DMS79 treated with DMSO at 0.1 percent for 48 hours (cell line): Measurements from ENCODE around the gene PDE3A.
"Not testable (repeated sequence)": the region's sequence is repeated elsewhere in the genome, so short reads cannot be mapped to it uniquely, and the experiment has no call there.

ENCODE experiments used
- DNase-seq: peaks from one replicate; lab custom pipeline; 2025; lab: John Stamatoyannopoulos, UW

PDE3A gene

DNA sequence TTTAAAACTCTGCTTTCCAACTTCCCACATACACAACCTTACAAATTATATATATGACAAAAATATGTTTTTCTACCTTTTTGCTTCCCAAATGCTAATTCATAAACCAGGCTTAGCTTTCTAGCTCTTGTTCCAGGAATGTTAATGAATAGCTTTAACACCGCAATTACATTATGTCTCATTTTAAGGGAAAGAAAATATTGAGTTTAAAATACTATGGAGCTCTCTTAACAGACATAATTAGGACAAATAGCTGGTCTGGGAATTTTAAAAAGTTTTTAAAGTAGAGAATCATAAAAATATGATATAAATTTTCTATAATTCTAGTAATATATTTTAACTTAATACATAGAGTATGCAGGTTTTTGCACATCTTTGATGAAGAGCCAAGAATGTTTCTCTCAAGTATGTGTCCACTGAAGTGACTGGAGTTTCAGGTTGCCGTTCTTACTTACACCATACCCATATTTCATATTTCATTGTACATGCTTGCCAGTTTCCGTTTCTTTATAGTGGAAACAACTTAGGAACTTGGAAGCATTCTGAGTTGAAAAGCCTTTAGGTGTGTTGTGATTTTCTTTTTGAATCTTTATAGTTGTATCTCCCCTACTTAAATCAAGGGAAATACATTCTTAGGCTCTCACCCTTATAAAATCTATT, 236.2 kb downstream of the PDE3A start:
- no peak for DNase-seq

- DNase-seq: not testable (repeated sequence)
Observed at GRCh38 chr12:20615020-20615419, 246.7 kb downstream of the PDE3A start.

DNA sequence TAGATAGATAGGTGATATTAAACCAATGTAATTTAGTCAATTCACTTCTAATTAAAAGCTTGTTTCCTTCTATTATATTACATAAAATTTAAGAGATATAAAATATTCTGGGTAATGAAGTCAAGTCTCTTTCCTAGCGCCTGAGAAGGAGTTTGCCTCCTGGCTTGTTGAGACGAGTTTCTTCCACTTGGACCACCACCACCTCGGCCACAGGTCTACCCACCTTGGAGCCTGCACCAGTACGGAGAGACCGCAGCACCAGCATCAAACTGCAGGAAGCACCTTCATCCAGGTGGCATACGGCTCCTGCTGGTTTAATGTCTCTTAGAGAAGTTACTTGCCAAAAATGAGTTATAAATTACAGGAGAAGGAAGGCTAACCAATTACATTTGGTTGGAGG, 247.8 kb downstream of the PDE3A start:
- no peak for DNase-seq

DNA sequence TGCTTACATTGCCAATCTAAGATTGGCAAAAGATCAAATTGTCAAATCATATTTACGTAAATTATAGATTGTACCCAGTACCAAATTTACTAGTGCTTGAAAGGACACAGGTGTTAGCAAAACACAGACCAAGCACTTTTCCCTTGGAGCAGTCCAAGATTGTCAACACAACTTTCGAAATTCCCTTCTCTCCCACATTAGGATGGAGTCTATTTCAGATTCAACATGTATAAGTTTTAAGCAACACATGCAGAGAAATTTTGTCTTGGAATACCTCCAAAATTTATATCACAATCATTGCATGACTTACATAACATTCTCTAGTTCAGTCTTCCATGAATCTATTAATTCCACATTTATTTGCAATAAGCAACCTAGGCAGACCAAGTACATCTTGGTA, 251.9 kb downstream of the PDE3A start:
- DNase-seq: no peak

- no peak for DNase-seq
Observed at GRCh38 chr12:20624718-20625117, 256.4 kb downstream of the PDE3A start.

- DNase-seq: no peak
Observed at GRCh38 chr12:20625531-20625930, 257.2 kb downstream of the PDE3A start.

DNA sequence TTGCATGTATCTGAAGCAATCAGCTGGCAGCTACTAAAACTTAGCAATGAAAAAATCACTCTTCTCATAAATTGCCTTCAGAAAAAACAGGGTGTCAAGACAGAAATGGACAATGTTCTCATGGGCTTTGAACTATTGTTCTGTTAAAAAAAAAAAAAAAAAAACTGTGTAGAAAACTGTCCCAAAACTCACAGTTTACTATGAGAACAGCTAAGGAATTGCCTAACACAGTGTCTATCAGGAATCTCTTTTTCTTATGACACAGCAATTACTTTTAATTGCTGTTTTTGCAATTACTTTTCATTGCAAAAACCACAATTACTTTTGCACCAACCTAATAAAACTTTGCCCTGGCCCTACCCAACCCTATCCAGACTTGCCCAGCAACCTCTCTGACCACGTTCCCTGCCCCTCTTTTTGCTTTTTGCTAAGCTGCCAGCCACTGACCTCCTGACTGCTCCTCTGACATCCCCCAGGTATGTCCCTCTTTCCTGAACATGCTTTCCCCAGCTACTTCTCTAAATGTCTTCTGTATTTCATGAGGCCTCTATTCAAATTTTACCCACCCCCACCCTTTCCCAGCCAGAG, 258.8 kb downstream of the PDE3A start:
- no peak for DNase-seq

DNA sequence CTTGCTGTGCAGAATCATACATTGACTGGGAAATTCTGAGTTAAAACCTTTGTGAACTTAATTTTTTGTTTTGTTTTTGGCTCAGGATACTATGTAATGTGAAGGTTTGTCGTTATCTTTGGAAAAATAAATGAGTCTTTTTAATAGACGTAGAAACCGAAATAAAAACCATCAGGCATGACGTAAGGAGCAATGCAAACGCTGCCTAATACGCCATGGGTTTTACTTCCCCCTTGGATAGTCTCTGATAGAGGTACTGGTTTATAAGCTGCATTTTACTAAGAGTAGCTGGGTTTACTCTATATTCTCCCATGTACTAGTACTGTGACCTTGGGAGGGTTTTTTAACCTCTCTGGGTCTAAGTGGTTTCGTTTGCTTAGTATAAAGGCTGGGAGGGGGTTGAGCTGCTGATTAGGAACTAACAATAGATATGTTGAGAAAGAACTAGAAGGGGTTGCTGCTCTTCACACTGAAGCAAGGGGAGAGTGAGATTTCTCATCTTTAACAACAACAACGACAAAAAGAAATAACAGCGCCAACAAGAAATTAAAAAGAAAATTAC, 260.0 kb downstream of the PDE3A start:
- DNase-seq: no peak

GRCh38 chr12:20628999-20629398, 260.7 kb downstream of the PDE3A start:
- no peak for DNase-seq

- no peak for DNase-seq
Observed at GRCh38 chr12:20629414-20630156, 261.2 kb downstream of the PDE3A start.

DNA sequence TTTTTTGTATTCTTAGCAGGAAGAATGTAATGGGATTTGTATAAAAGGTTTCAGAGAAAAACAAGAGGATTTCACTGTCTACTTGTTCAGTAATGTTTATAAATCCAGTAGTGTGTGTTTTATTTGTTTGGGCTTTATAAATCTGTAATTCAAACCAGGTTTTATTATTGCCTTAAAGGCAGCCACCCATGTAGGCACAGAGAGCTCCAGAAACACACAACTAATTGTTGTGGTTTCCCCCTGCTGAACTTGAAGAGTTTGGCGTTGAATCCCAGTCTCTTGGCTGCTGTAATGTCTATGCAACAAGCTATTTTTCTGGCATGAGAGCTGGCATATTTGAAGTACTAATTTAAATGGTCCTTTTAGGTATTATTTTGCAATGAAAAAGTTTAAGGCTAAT, 263.4 kb downstream of the PDE3A start:
- no peak for DNase-seq

DNA sequence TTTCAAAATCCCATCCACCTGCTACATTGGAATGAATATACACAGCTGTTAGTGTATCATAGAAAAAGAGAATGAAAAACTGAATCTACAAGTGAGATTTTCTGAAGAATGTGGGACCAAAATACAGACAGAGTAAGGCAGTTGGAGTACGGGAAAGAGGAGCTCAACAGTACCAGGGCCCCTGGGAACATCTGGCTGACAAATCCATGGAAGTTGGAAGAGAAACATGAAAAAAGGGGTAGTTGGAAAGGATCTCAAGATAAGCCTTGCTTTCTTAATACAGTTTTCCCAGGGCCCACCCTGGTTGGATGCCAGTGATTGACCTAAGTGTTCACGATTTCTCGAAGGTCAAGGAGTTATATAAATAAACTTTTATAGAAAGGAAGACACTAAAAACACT, 272.8 kb downstream of the PDE3A start:
- no peak for DNase-seq

DNA sequence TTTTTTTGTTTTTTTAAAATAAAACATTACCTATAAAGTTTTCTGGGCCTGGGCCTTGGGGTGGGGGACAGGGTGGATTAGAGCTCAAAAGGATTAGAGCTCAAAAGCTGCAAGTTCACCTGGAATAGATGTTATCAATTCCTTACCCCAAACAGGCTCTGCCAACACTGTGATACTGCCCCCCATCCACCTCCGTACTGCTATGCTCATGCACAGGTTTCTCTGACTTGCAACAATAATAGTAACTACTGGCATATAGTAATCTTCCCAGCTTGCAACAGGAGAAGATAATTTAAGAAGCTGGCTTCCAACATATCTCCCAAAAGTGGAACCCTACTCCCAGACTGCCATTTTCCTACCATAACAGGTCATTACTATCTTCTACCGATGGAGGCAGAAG, 275.5 kb downstream of the PDE3A start:
- DNase-seq: no peak

- no peak for DNase-seq
Observed at GRCh38 chr12:20646239-20646827, 278.0 kb downstream of the PDE3A start.

GRCh38 chr12:20653871-20654270, 285.5 kb downstream of the PDE3A start:
- DNase-seq: no peak

GRCh38 chr12:20656600-20656999, 288.3 kb downstream of the PDE3A start:
- DNase-seq: no peak

DNA sequence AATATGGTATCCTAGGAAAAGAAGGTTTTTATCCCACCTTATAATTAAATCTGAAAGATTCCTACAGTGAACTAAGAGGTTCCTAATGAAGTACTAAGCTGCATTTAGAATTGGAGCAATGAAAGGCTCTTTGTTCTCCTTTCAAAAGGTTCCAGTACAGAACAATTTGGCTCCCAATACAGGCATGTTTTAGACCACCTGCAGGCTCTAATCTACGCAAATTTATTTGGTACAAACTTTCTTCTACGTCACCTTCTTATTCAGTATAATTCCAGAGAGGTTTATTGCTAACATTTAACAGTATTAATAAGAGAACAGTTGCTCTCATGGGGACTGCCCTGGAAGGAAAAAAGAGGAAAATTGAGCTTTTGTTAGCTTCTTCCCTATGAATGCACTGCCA, 289.2 kb downstream of the PDE3A start:
- DNase-seq: no peak

DNA sequence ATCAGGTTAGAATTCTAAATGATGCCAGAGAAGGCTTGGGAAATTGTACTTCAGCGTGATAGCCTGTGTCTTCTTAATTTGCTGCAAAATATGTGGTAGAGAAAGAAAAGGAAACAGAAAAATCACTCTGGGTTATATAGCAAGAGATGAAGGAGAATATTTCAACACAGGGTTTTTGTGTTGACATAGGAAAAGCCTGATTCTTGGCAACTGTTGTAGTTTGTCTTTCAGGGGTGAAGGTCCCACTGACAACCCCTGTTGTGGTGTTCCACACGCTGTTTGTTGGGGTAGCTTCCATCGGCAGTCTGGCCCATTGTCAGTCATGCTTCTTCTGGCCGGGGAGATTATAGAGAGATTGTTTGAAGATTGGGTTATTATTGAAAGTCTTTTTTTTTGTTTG, 313.0 kb downstream of the PDE3A start:
- DNase-seq: no peak

DNA sequence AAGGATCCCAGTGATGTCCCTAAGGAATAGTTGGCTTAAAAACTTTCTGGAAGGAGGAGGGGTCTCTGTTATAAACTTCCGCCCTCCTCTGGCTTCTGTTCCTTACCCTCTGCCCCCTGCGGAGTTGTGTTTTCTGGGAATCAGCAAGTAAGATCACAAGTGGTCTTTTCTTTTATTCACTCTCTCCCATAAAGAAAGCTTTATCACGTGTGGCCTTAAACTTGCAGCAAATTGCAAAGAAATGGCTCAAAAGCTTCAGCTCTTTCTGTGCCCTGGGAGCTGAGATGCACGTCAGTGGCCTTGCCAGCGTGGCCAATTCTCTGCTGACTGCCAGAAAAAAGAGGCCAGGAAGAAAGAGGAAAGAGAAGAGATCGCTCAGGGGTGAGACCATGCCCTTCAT, 326.9 kb downstream of the PDE3A start, which contains the start of gene SLCO1C1:
TSS of gene SLCO1C1 (plus strand) at position 101 of the 400 bp plus-strand sequence. CDS start 4,245 bp downstream, outside the sequence.
- no peak for DNase-seq

DNA sequence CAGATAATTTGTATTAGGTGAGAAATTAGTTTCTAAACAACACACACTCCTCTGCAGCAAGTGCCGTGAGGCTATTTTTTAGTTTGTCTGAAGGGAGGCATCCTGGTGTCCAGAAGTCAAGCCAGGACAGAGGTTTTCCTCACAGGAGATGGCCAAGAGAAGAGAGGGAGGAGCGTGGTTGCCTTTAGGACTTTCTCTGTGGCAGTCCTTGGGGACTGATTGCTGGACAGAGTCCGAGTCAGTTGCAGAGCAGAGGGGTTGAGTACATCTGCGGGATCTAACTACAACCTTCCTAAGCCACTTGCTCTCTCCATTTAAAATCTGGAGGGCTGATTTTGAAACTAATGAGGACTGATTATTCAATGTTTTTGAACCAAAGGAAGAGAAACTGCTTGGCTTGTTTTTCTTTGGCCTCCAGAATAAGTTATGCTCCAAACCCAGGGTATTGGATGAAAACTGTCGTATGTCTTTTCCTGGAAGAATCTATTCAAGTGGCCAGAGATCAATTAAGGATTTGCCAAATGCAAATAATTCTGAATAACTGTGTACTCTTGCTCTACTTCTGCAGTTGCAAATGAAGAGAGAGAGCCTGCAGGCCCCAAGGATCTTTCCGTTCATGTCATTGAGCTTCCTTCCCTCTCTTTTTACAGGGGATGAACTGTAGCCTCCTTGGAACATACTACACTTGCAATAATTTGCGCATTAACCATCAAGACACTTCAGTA, 328.0 kb downstream of the PDE3A start:
- no peak for DNase-seq

- no peak for DNase-seq
Observed at GRCh38 chr12:20701106-20701505, 332.8 kb downstream of the PDE3A start.

GRCh38 chr12:20704860-20705259, 336.5 kb downstream of the PDE3A start:
- no peak for DNase-seq
